ENCODE results near the gene PTPRG.

The PTPRG gene

GRCh38 chr3:62073038-62073437, 511.7 kb downstream of the PTPRG start:
- DNase-seq (ENCODE audit: low read depth) = no peak
- H3K4me3 ChIP-seq (ENCODE audit: control insufficient read depth, low read depth, low read length) = no peak overlapping the region
- no peak for TF ChIP-seq CTCF (conservative IDR thresholded peaks at IDR 0.05; ENCODE audit: control insufficient read depth, insufficient read depth, low read depth, low read length)

GRCh38 chr3:62084558-62084957, 523.2 kb downstream of the PTPRG start:
- no peak for DNase-seq (ENCODE audit: low read depth)
- H3K4me3 ChIP-seq (ENCODE audit: control insufficient read depth, low read depth, low read length) = no peak overlapping the region
- TF ChIP-seq CTCF (conservative IDR thresholded peaks at IDR 0.05; ENCODE audit: control insufficient read depth, insufficient read depth, low read depth, low read length) = no peak

GRCh38 chr3:62088472-62089104, 527.2 kb downstream of the PTPRG start:
- no peak for TF ChIP-seq CTCF (conservative IDR thresholded peaks at IDR 0.05; ENCODE audit: control insufficient read depth, insufficient read depth, low read depth, low read length)
- no peak overlapping the region for H3K4me3 ChIP-seq (ENCODE audit: control insufficient read depth, low read depth, low read length)
- no peak for DNase-seq (ENCODE audit: low read depth)

GRCh38 chr3:62090066-62090465, 528.7 kb downstream of the PTPRG start:
- no peak for TF ChIP-seq CTCF (conservative IDR thresholded peaks at IDR 0.05; ENCODE audit: control insufficient read depth, insufficient read depth, low read depth, low read length)
- DNase-seq (ENCODE audit: low read depth) = no peak
- H3K4me3 ChIP-seq (ENCODE audit: control insufficient read depth, low read depth, low read length) = no peak overlapping the region

GRCh38 chr3:62090519-62090918, 529.1 kb downstream of the PTPRG start:
- DNase-seq (ENCODE audit: low read depth) = no peak
- TF ChIP-seq CTCF (conservative IDR thresholded peaks at IDR 0.05; ENCODE audit: control insufficient read depth, insufficient read depth, low read depth, low read length) = no peak
- no peak overlapping the region for H3K4me3 ChIP-seq (ENCODE audit: control insufficient read depth, low read depth, low read length)

GRCh38 chr3:62093025-62093424, 531.7 kb downstream of the PTPRG start:
- DNase-seq (ENCODE audit: low read depth) = no peak
- no peak overlapping the region for H3K4me3 ChIP-seq (ENCODE audit: control insufficient read depth, low read depth, low read length)
- no peak for TF ChIP-seq CTCF (conservative IDR thresholded peaks at IDR 0.05; ENCODE audit: control insufficient read depth, insufficient read depth, low read depth, low read length)

- TF ChIP-seq CTCF (conservative IDR thresholded peaks at IDR 0.05; ENCODE audit: control insufficient read depth, insufficient read depth, low read depth, low read length) = no peak
- no peak for DNase-seq (ENCODE audit: low read depth)
- H3K4me3 ChIP-seq (ENCODE audit: control insufficient read depth, low read depth, low read length) = no peak overlapping the region
Observed at GRCh38 chr3:62094461-62094860, 533.1 kb downstream of the PTPRG start.
